ES-I3 (cell line): ENCODE data around the gene GCC1.

Experiments used
- H3K36me3 ChIP-seq: 2 replicates; pipeline ENCODE4 v1.6.1; 2013; ENCODE audit warnings: mild to moderate bottlenecking, low read length, control low read depth, moderate library complexity; ENCODE audit not compliant: insufficient read depth
- H3K4me1 ChIP-seq: 2 replicates; pipeline ENCODE4 v1.6.1; 2013; ENCODE audit warnings: mild to moderate bottlenecking, control low read depth, low read length; ENCODE audit not compliant: insufficient read depth
- H3K9ac ChIP-seq: 2 replicates; pipeline ENCODE4 v1.6.1; 2013; ENCODE audit warnings: low read depth, mild to moderate bottlenecking, low read length, moderate library complexity
- H3K9me3 ChIP-seq: 2 replicates; pipeline ENCODE4 v1.6.1; 2013; ENCODE audit warnings: mild to moderate bottlenecking, low read length, moderate library complexity; ENCODE audit not compliant: control insufficient read depth, insufficient read depth

Gene GCC1

GRCh38 chr7:127600885-127601284, 15.5 kb upstream of the GCC1 start:
- Histone ChIP-seq H3K4me1 (peaks cover 3% of the 10 kb centered on the region; the same call in 1 of the 2 replicates), H3K36me3 (no peaks in the 10 kb centered on the region), H3K9me3 (no peaks in the 10 kb centered on the region), H3K9ac (no peak overlapping the region)

DNA sequence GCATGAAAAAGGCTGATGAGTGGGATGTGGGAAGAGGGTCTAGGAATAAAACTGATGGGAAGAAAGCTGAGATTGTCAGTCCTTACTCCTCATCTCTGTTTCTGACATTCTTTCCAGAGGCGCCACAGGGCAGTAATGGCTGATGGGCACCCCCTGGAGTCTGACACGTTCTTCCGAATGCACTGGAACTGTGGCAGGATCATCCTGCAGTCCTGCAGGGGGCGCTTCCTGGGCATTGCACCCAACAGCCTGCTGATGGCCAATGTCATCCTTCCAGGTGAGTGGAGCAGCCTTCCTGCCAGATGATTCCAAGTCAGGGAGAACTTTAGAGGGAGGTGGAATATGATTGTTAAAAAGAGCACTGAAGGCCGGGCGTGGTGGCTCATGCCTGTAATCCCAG, 12.9 kb upstream of the GCC1 start:
- H3K36me3 ChIP-seq: no peaks in the 10 kb centered on the region
- H3K9ac ChIP-seq: no peak overlapping the region
- H3K4me1 ChIP-seq: peaks cover 3% of the 10 kb centered on the region; the same call in 1 of the 2 replicates
- H3K9me3 ChIP-seq: no peaks in the 10 kb centered on the region

GRCh38 chr7:127595737-127596136, 10.3 kb upstream of the GCC1 start:
- Histone ChIP-seq H3K9ac (no peak overlapping the region), H3K9me3 (no peaks in the 10 kb centered on the region), H3K36me3 (no peaks in the 10 kb centered on the region; the same call in 1 of the 2 replicates), H3K4me1 (peaks cover 3% of the 10 kb centered on the region; the same call in 1 of the 2 replicates)

DNA sequence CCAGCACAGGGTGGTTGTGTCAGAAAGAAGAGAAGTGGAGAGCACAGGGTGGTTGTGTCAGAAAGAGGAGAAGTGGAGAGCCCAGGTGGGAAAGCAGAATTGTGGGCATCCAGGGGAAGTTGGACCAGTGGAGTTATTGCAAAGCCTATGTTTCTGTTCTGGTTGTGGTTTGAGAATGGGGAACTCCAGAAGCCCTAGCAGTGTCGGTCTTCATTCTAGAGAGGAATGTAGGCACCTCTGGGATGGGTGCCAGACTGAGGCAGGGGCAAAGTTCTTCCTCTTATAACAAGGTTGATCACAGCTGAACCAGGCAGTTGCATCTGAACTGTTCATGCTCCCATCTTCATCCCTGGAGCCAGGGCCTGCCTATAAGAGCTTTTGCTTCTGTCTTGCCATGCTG, 9.1 kb upstream of the GCC1 start:
- H3K9ac ChIP-seq: no peak overlapping the region
- peaks cover 3% of the 10 kb centered on the region; the same call in 1 of the 2 replicates for H3K4me1 ChIP-seq
- no peaks in the 10 kb centered on the region; the same call in none of the 2 replicates for H3K36me3 ChIP-seq
- no peaks in the 10 kb centered on the region for H3K9me3 ChIP-seq

- Histone ChIP-seq H3K4me1 (no peaks in the 10 kb centered on the region), H3K9me3 (no peaks in the 10 kb centered on the region), H3K36me3 (no peaks in the 10 kb centered on the region; the same call in none of the 2 replicates), H3K9ac (no peak overlapping the region)
Observed at GRCh38 chr7:127592550-127592949, 7.2 kb upstream of the GCC1 start.

- H3K36me3 ChIP-seq: no peaks in the 10 kb centered on the region; the same call in none of the 2 replicates
- H3K9me3 ChIP-seq: no peaks in the 10 kb centered on the region
- no peak overlapping the region for H3K9ac ChIP-seq
- no peaks in the 10 kb centered on the region; the same call in 1 of the 2 replicates for H3K4me1 ChIP-seq
Observed at GRCh38 chr7:127591591-127591990, 6.2 kb upstream of the GCC1 start.

- H3K9ac ChIP-seq: no peak overlapping the region
- no peaks in the 10 kb centered on the region; the same call in none of the 2 replicates for H3K36me3 ChIP-seq
- H3K4me1 ChIP-seq: no peaks in the 10 kb centered on the region; the same call in 1 of the 2 replicates
- H3K9me3 ChIP-seq: no peaks in the 10 kb centered on the region
Observed at GRCh38 chr7:127591189-127591588, 5.8 kb upstream of the GCC1 start.

DNA sequence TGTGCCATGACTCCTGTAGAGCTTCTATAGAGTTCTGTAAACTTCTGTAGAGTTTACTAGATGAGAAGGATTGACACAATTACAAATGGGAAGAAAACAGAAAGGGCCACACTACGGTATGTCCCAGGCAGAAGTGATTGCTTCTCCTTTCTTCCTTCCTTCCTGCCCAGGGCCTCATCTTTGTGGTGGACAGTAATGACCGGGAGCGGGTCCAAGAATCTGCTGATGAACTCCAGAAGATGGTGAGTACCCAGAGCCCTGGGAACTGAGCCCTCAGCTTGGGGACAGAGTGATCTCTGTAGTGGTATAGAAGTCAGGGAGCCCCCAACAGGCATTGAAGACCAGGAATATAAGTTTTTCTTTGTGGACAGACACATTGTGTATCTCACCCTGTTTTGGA, 4.5 kb upstream of the GCC1 start:
- Histone ChIP-seq H3K36me3 (no peaks in the 10 kb centered on the region; the same call in none of the 2 replicates), H3K9me3 (no peaks in the 10 kb centered on the region), H3K4me1 (peaks cover 3% of the 10 kb centered on the region; the same call in 1 of the 2 replicates), H3K9ac (no peak overlapping the region)

GRCh38 chr7:127588697-127589482, 3.5 kb upstream of the GCC1 start:
- no peaks in the 10 kb centered on the region for H3K9me3 ChIP-seq
- H3K36me3 ChIP-seq: no peaks in the 10 kb centered on the region; the same call in none of the 2 replicates
- H3K4me1 ChIP-seq: peaks cover 3% of the 10 kb centered on the region; the same call in 1 of the 2 replicates
- H3K9ac ChIP-seq: peak overlapping the region; percentile 91

- Histone ChIP-seq H3K36me3 (no peaks in the 10 kb centered on the region; the same call in none of the 2 replicates), H3K4me1 (peaks cover 3% of the 10 kb centered on the region; the same call in 1 of the 2 replicates), H3K9me3 (no peaks in the 10 kb centered on the region), H3K9ac (peak within 1 kb of the TSS; percentile 91)
Observed at GRCh38 chr7:127588019-127588696, 2.8 kb upstream of the GCC1 start, which contains the start of gene ARF5. Gene ARF5 (plus strand): TSS chr7:127588411. CDS start chr7:127588499, 88 bp downstream.

GRCh38 chr7:127587663-127588018, 2.2 kb upstream of the GCC1 start:
- H3K9ac ChIP-seq: peak overlapping the region; percentile 61; the same call in 1 of the 2 replicates
- no peaks in the 10 kb centered on the region for H3K9me3 ChIP-seq
- peaks cover 3% of the 10 kb centered on the region; the same call in 1 of the 2 replicates for H3K4me1 ChIP-seq
- no peaks in the 10 kb centered on the region; the same call in none of the 2 replicates for H3K36me3 ChIP-seq

DNA sequence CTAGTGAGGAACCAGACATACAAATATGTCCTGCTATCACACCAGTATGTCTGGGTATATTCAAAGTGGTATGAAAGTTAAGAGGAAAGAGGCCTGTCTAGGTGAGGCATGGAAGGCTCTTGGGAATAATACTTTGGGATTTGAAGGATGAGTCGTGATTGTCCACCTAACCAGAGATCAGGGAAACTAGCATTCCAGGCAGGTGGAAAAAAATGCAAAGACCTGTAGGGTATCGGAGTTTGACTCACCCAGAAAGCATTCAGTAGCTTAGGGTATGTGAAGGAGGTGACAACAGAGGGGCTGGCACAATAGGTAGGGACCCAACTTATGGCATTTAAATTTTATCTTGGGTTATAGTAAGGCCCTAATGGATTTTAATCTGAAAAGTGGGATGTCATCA, 950 bp upstream of the GCC1 start:
- H3K9me3 ChIP-seq: no peaks in the 10 kb centered on the region
- H3K4me1 ChIP-seq: peaks cover 3% of the 10 kb centered on the region; the same call in 1 of the 2 replicates
- H3K9ac ChIP-seq: no peak overlapping the region
- peaks cover 6% of the 10 kb centered on the region for H3K36me3 ChIP-seq

- Histone ChIP-seq H3K4me1 (peaks cover 3% of the 10 kb centered on the region; the same call in 1 of the 2 replicates), H3K9ac (peak overlapping the region; percentile 73), H3K36me3 (peaks cover 10% of the 10 kb centered on the region; the same call in 1 of the 2 replicates), H3K9me3 (no peaks in the 10 kb centered on the region)
Observed at GRCh38 chr7:127584648-127585043, 750 bp downstream of the GCC1 start.

DNA sequence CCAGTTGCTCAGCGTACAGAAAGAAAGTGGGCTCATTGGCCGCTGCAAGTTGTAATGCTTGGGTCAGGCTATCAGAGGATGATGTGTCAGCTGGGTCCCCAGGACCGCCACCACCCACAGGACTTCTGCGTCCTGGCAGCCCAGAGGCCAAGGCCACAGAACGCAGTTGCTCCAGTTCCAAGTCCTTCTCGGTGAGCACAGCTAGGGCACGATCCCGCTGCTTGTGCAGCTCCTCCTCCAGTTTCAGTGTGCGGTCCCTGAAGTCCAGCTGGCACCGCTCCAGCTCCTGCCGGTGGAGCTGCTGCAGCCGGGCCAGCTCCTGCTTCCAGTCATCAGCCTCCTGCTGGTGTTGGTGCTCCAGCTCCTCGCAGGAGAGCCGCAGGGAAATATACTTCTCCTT, 3.0 kb downstream of the GCC1 start:
- Histone ChIP-seq H3K4me1 (peaks cover 3% of the 10 kb centered on the region), H3K36me3 (peaks cover 10% of the 10 kb centered on the region; the same call in 1 of the 2 replicates)

More for the DNA sequence above, 3.0 kb downstream of the GCC1 start:
- no peak overlapping the region for H3K9ac ChIP-seq
- H3K9me3 ChIP-seq: no peaks in the 10 kb centered on the region
